Measurements from ENCODE around the gene NSDHL.

DNA sequence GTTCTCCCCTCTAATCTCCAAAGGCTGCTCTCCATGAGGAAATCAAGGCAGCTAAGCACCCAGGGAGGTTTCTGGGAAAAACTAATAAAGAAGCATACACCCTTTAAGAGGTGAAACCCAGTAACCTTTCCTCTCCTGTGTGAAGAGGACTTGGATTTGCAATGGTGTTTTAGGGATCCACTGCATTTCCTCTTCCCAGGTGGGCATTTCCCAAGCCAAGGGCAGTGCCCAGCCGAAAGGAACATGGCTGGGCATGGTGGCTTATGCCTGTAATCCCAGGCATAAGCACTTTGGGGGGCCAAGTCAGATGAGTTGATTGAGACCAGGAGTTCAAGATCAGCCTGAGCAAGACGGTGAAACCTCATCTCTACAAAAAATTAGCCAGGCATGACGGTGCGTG lies 61.6 kb downstream of the NSDHL start:
- no peak for TF ChIP-seq CTCF (IDR thresholded peaks at IDR 0.05; ENCODE audit: low read depth, low read length)
- TF ChIP-seq MYC (IDR thresholded peaks at IDR 0.05; ENCODE audit: low read depth, low read length) = no peak
- TF ChIP-seq POLR2A (IDR thresholded peaks at IDR 0.05; ENCODE audit: extremely low read depth, insufficient read length) = no peak

Measured in NB4 (cell line).